Panc1 (cell line): ENCODE measurements around the gene PDE6A. TPM values are rescaled to one million over a fixed set of nuclear protein-coding genes. Genes with fewer than 3 reads are reported as not detected.

Experiments used
- ATAC-seq: fragments of 200-7000 bp; cut with Tn5 transposase; 2 replicates; pipeline ENCODE4 v1.9.1; 2020; ENCODE audit warnings: mild to moderate bottlenecking, moderate library complexity
- BruUV-seq: library from RNA; stranded (reverse); fragments of 400-500 nt; replicated peaks from 2 replicates; lab custom pipeline; 2021; lab: Mats Ljungman, UMichigan
- CTCF ChIA-PET: fragments of 300-600 bp; sonication (Branson Sonifier 250); formaldehyde crosslinking; loops from one replicate; lab custom pipeline; 2022; ENCODE audit warnings: antibody characterized with exemption; lab: Charles Lee
- POLR2A ChIA-PET: fragments of 300-600 bp; sonication (Branson Sonifier 250); formaldehyde crosslinking; loops from one replicate; lab custom pipeline; 2022; ENCODE audit warnings: antibody characterized with exemption; lab: Charles Lee
- DNase-seq: peaks from one replicate; pipeline ENCODE4 v3.0.0-alpha.2; 2010; ENCODE audit warnings: low read depth, low spot score
- H3K27ac ChIP-seq: 2 replicates; pipeline ENCODE4 v1.5.1; 2011; ENCODE audit warnings: mild to moderate bottlenecking, low read length, inconsistent platforms
- H3K27me3 ChIP-seq: fragments of 200-500 bp; sonication (Bioruptor generic); 2 replicates; pipeline ENCODE4 v1.6.0; 2014; ENCODE audit warnings: low read length, inconsistent platforms; ENCODE audit not compliant: control insufficient read depth, insufficient read depth
- H3K36me3 ChIP-seq: fragments of 200-500 bp; sonication (Bioruptor generic); 2 replicates; pipeline ENCODE4 v1.5.1; 2014; ENCODE audit warnings: inconsistent platforms, mild to moderate bottlenecking, low read length, moderate library complexity; ENCODE audit not compliant: control insufficient read depth, insufficient read depth
- H3K4me1 ChIP-seq: 2 replicates; pipeline ENCODE4 v1.5.1; 2011; ENCODE audit warnings: inconsistent platforms, mild to moderate bottlenecking, low read length, moderate library complexity; ENCODE audit not compliant: control insufficient read depth, insufficient read depth
- H3K4me3 ChIP-seq, 2 experiments: 2 replicates each; pipeline ENCODE4 v1.5.1; 2011 to 2012; ENCODE audit warnings: low read depth in 2 of 2, low read length in 2 of 2, mild to moderate bottlenecking in 2 of 2, inconsistent platforms in 1 of 2, moderate library complexity in 1 of 2
- H3K9me3 ChIP-seq: fragments of 200-500 bp; sonication (Bioruptor generic); 2 replicates; pipeline ENCODE4 v1.5.1; 2014; ENCODE audit warnings: low read depth, mild to moderate bottlenecking, inconsistent platforms, low read length, moderate library complexity; ENCODE audit not compliant: control insufficient read depth, insufficient read depth
- CTCF ChIP-seq: fragments of 450-650 bp; IDR thresholded peaks from 2 replicates; pipeline ENCODE4 v1.5.1; 2017; ENCODE audit warnings: mild to moderate bottlenecking
- POLR2AphosphoS5 ChIP-seq: IDR thresholded peaks from 2 replicates; pipeline ENCODE4 v1.6.1; 2012; ENCODE audit warnings: mild to moderate bottlenecking, low read depth, low read length, moderate library complexity
- REST ChIP-seq, 2 experiments: IDR thresholded peaks; 2 replicates each; pipeline ENCODE4 v1.6.1; 2011 to 2012; ENCODE audit warnings: low read depth in 2 of 2, control low read depth in 1 of 2, low read length in 1 of 2, mild to moderate bottlenecking in 1 of 2, moderate library complexity in 1 of 2; ENCODE audit not compliant: insufficient read depth in 1 of 2
- SIN3A ChIP-seq: IDR thresholded peaks from 2 replicates; pipeline ENCODE4 v1.6.1; 2012; ENCODE audit warnings: low read depth, mild to moderate bottlenecking, low read length, moderate library complexity, borderline replicate concordance; ENCODE audit not compliant: insufficient read depth
- TCF7L2 ChIP-seq: IDR thresholded peaks from 2 replicates; pipeline ENCODE4 v1.6.1; 2011; ENCODE audit warnings: mild to moderate bottlenecking, low read depth, low read length, inconsistent platforms
- in situ Hi-C: cut with HindIII; loops from 2 replicates; pipeline ENCODE4 v1.10.0; 2016; ENCODE audit warnings: low sequenced_read_pairs, low pct_unique_long_range_greater_than_20kb
- intact Hi-C: fragments of 100-400 bp; cut with micrococcal nuclease; formaldehyde crosslinking; loops from one replicate; pipeline ENCODE4 v1.10.0; 2022; ENCODE audit not compliant: unreplicated experiment
- total RNA-seq: library from RNA; stranded (reverse); gene quantifications from one replicate; pipeline ENCODE4 v1.2.1, GENCODE V29; 2021; ENCODE audit not compliant: unreplicated experiment

The PDE6A gene
- total RNA-seq, 1 experiment from 2014 or later: 0.33 TPM

GRCh38 chr5:149857499-149857898 lies 87.1 kb downstream of the PDE6A start:
- BruUV-seq: no TSS peak
- H3K4me3 ChIP-seq: no peak overlapping the region
- no peak for DNase-seq
- CTCF ChIA-PET: no interaction called here
- no peaks in the 10 kb centered on the region for H3K9me3 ChIP-seq
- in situ Hi-C loops: no loop called here
- no peaks in the 10 kb centered on the region for H3K36me3 ChIP-seq
- POLR2A ChIA-PET: no interaction called here
- intact Hi-C loops: no loop called here
- peaks cover 4% of the 10 kb centered on the region for H3K4me1 ChIP-seq
- ATAC-seq: no peak
- no peaks in the 10 kb centered on the region for H3K27me3 ChIP-seq
- no peak overlapping the region for H3K27ac ChIP-seq
- TF ChIP-seq TCF7L2: no peak
- TF ChIP-seq POLR2AphosphoS5: no peak
- no peak for TF ChIP-seq CTCF

GRCh38 chr5:149855366-149855765 lies 89.2 kb downstream of the PDE6A start:
- Histone ChIP-seq H3K36me3 (no peaks in the 10 kb centered on the region), H3K4me1 (peaks cover 4% of the 10 kb centered on the region), H3K4me3 (no peak overlapping the region), H3K9me3 (no peaks in the 10 kb centered on the region), H3K27me3 (no peaks in the 10 kb centered on the region), H3K27ac (no peak overlapping the region)
- ChIA-PET CTCF (no interaction called here), POLR2A (interaction anchor here (0.5 kb wide), 1 partner anchor 14 kb away, joined by 9 read pairs; no protein-coding TSS in a partner anchor)
- intact Hi-C loops (no loop called here), in situ Hi-C loops (no loop called here)
- no peak for ATAC-seq
- BruUV-seq: no TSS peak
- TF ChIP-seq POLR2AphosphoS5 (no peak), SIN3A (no peak), TCF7L2 (no peak), CTCF (no peak), REST (IDR thresholded peaks at IDR 0.05; ENCODE audit: insufficient read depth in 1 of 2, low read depth in 2 of 2, low read length in 1 of 2) (no peak)
- no peak for DNase-seq
